ENCODE results near the gene AOPEP. TPM values are rescaled to one million over a fixed set of nuclear protein-coding genes. Genes with fewer than 3 reads are reported as not detected.
A peak's percentile ranks its signal among the peaks of the same experiment; 100 is the strongest.

AOPEP gene
- total RNA-seq, 1 donor from 2014 or later, result 79.7 TPM

- H3K27ac ChIP-seq, result peak overlapping the region; percentile 85
- H3K9me3 ChIP-seq, result no peaks in the 10 kb centered on the region
- DNase-seq (peak; percentile 93), ATAC-seq (peak; percentile 98)
- no peaks in the 10 kb centered on the region for H3K27me3 ChIP-seq
- intact Hi-C loops (cut with DNase I), result no loop called here
- no peak for TF ChIP-seq CTCF (IDR thresholded peaks at IDR 0.05)
- peak overlapping the region; percentile 64 for H3K4me3 ChIP-seq
- peaks cover 39% of the 10 kb centered on the region for H3K4me1 ChIP-seq
- no peaks in the 10 kb centered on the region for H3K36me3 ChIP-seq
Observed at GRCh38 chr9:95048225-95049087, 322.0 kb downstream of the AOPEP start.

DNA sequence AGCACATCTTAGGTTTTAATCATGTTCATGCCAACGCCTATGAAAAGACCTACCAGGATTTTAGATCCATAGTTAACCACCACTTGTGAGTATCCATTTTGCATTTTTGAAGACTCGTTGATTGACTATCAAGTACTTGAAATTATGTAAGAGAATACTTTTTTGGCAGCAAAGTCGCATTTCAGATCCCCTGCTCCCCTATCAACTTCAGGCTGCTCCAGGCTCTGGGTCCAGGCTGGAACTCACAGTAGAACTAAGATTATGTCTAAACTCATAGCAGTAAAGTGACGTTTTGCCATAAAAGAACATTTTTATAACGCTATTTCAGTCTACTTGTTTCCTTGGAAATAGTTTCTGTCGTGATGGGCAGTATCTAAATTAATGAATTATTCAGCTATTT, 323.3 kb downstream of the AOPEP start:
- no peak for DNase-seq
- H3K4me3 ChIP-seq, result peak overlapping the region; percentile 64

GRCh38 chr9:95053611-95054570, 327.4 kb downstream of the AOPEP start:
- Histone ChIP-seq H3K4me3 (no peak overlapping the region), H3K9me3 (no peaks in the 10 kb centered on the region), H3K27me3 (no peaks in the 10 kb centered on the region), H3K36me3 (no peaks in the 10 kb centered on the region), H3K27ac (peak overlapping the region; percentile 19), H3K4me1 (peaks cover 61% of the 10 kb centered on the region)
- DNase-seq (no peak), ATAC-seq (no peak)
- TF ChIP-seq CTCF (IDR thresholded peaks at IDR 0.05), result no peak
- intact Hi-C loops (cut with DNase I), result no loop called here

More for the DNA sequence above, 323.3 kb downstream of the AOPEP start:
- Histone ChIP-seq H3K9me3 (no peaks in the 10 kb centered on the region), H3K4me1 (peaks cover 49% of the 10 kb centered on the region), H3K27ac (peak overlapping the region; percentile 85), H3K27me3 (no peaks in the 10 kb centered on the region), H3K36me3 (no peaks in the 10 kb centered on the region)
- intact Hi-C loops (cut with DNase I), result no loop called here
- no peak for TF ChIP-seq CTCF (IDR thresholded peaks at IDR 0.05)
- ATAC-seq, result no peak

- H3K27ac ChIP-seq, result peak overlapping the region; percentile 52
- no peak for TF ChIP-seq CTCF (IDR thresholded peaks at IDR 0.05)
- no peaks in the 10 kb centered on the region for H3K36me3 ChIP-seq
- no peak for DNase-seq
- H3K27me3 ChIP-seq, result no peaks in the 10 kb centered on the region
- no peak for ATAC-seq
- H3K4me1 ChIP-seq, result peaks cover 66% of the 10 kb centered on the region
- H3K4me3 ChIP-seq, result peak overlapping the region; percentile 19
- intact Hi-C loops (cut with DNase I), result no loop called here
- H3K9me3 ChIP-seq, result no peaks in the 10 kb centered on the region
Observed at GRCh38 chr9:95055334-95055850, 328.9 kb downstream of the AOPEP start.

GRCh38 chr9:95055851-95056551, 329.5 kb downstream of the AOPEP start:
- H3K27ac ChIP-seq, result peak overlapping the region; percentile 52
- no peaks in the 10 kb centered on the region for H3K36me3 ChIP-seq
- TF ChIP-seq CTCF (IDR thresholded peaks at IDR 0.05), result no peak
- no peaks in the 10 kb centered on the region for H3K9me3 ChIP-seq
- H3K27me3 ChIP-seq, result no peaks in the 10 kb centered on the region
- intact Hi-C loops (cut with DNase I), result no loop called here
- DNase-seq (no peak), ATAC-seq (peak; percentile 52)
- H3K4me3 ChIP-seq, result peak overlapping the region; percentile 26
- peaks cover 67% of the 10 kb centered on the region for H3K4me1 ChIP-seq

All from upper lobe of right lung (tissue), 1 donor.